H1 (cell line): ENCODE results near the gene BRD4. TPM values are rescaled to one million over a fixed set of nuclear protein-coding genes. Genes with fewer than 3 reads are reported as not detected.

Experiments used
- BACH1 ChIP-seq: IDR thresholded peaks from 2 replicates; pipeline ENCODE4 v1.6.1; 2012; ENCODE audit warnings: low read length, improper control_type of control experiment
- RNF2 ChIP-seq: fragments of 200-900, 300-1000 bp; sonication (generic); IDR thresholded peaks from 2 replicates; pipeline ENCODE4 v1.7.1; 2016; ENCODE audit warnings: borderline replicate concordance, low read depth, mild to moderate bottlenecking, antibody characterized with exemption, low read length; ENCODE audit not compliant: poor library complexity, severe bottlenecking; ENCODE audit errors: missing control alignments
- SAP30 ChIP-seq: fragments of 300-600 bp; sonication (generic); IDR thresholded peaks from 2 replicates; pipeline ENCODE4 v1.7.1; 2012; ENCODE audit warnings: low read length, moderate library complexity, mild to moderate bottlenecking, inconsistent platforms; ENCODE audit not compliant: insufficient read depth, insufficient replicate concordance
- polyA plus RNA-seq, 7 experiments: library from polyadenylated mRNA; depleted of rRNA in 3 of 7; stranded (reverse) in 5 of 7; unstranded in 2 of 7; fragments of >200 nt in 5 of 7; fragments of 200-250 nt in 2 of 7; gene quantifications; 1 replicate in 5 of 7; 2 replicates in 1 of 7; 4 replicates in 1 of 7; pipeline versions ENCODE4 v1.2.1 to v1.2.3, GENCODE V29; 2011 to 2013; ENCODE audit warnings: missing spikeins in 2 of 7, mixed read lengths in 2 of 7
- total RNA-seq: library from RNA; stranded (reverse); fragmentation: NEBNext Ultra II Directional; extraction: Animal tissue kit (Norgen Biotek cat#: 25700); gene quantifications from 2 replicates; pipeline ENCODE4 v1.2.1, GENCODE V29; 2021

Gene BRD4
- total and polyA plus RNA-seq, 2 of the 8 experiments (the other 6 are each of a cell fraction or from before 2014, with no cell fraction given), result 14.1 to 146 TPM

DNA sequence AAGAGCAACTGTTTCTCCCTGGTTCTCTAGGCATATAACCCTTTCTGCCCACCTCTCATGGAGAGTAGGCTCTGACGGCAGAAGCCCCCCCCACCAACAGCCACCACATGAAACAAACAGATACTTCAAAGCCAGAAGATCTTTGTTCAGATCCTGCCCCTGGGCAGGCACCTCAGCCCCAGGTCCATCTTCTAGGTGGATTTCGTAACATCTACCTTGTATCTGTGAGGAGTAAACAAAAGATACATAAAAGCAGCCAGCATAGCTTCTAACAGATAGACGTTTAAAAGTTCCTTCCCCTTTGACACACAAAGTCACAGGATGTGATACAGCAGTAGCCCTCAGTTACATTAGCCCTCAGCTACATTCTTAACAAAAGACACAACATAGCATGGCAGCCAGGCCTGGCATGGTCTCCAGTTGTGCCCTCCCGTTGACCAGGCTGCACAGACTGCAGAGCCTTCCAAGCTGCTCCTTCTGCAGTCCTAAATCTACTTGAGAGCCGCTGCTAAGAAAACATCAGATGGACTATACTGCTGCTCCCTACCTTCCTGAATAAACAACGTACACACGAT, 35.4 kb downstream of the BRD4 start (continued):
- TF ChIP-seq RNF2, result no peak
- no peak for TF ChIP-seq BACH1
- no peak for TF ChIP-seq SAP30
